H9 (cell line): ENCODE results near the gene EDN1. TPM values are rescaled to one million over a fixed set of nuclear protein-coding genes. Genes with fewer than 3 reads are reported as not detected.

Experiments used
- DNase-seq: peaks from one replicate; pipeline ENCODE4 v3.0.0-alpha.2; 2017
- H2AFZ ChIP-seq: one replicate; pipeline ENCODE4 v1.6.1; 2013; ENCODE audit warnings: mild to moderate bottlenecking, low read length, control low read depth, moderate library complexity
- H2AK5ac ChIP-seq: 2 replicates; pipeline ENCODE4 v1.6.1; 2013; ENCODE audit warnings: low read length, control low read depth, mixed read lengths; ENCODE audit not compliant: insufficient read length
- H2BK120ac ChIP-seq: one replicate; pipeline ENCODE4 v1.6.1; 2013; ENCODE audit warnings: low read depth, mild to moderate bottlenecking, low read length, control low read depth, inconsistent platforms; ENCODE audit not compliant: poor library complexity, severe bottlenecking
- H2BK12ac ChIP-seq: 2 replicates; pipeline ENCODE4 v1.6.1; 2013; ENCODE audit warnings: low read length, control low read depth, mixed read lengths, low read depth; ENCODE audit not compliant: insufficient read length
- H2BK15ac ChIP-seq: 2 replicates; pipeline ENCODE4 v1.6.1; 2013; ENCODE audit warnings: low read depth, low read length, control low read depth
- H2BK20ac ChIP-seq: one replicate; pipeline ENCODE4 v1.6.1; 2013; ENCODE audit warnings: low read depth, mild to moderate bottlenecking, low read length, control low read depth, inconsistent platforms; ENCODE audit not compliant: poor library complexity, severe bottlenecking
- H2BK5ac ChIP-seq: 2 replicates; pipeline ENCODE4 v1.6.1; 2013; ENCODE audit warnings: low read length, control low read depth, mixed read lengths; ENCODE audit not compliant: insufficient read length
- H3K14ac ChIP-seq: 2 replicates; pipeline ENCODE4 v1.6.1; 2013; ENCODE audit warnings: low read length, control low read depth; ENCODE audit not compliant: insufficient read depth
- H3K18ac ChIP-seq: 2 replicates; pipeline ENCODE4 v1.6.1; 2013; ENCODE audit warnings: low read depth, mild to moderate bottlenecking, mixed read lengths, low read length, control low read depth; ENCODE audit not compliant: insufficient read length
- H3K23ac ChIP-seq: 2 replicates; pipeline ENCODE4 v1.6.1; 2013; ENCODE audit warnings: low read length, control low read depth, mixed read lengths, low read depth; ENCODE audit not compliant: insufficient read length
- H3K23me2 ChIP-seq: 2 replicates; pipeline ENCODE4 v1.6.1; 2013; ENCODE audit warnings: low read depth, mild to moderate bottlenecking, mixed read lengths, low read length, control low read depth; ENCODE audit not compliant: insufficient read length, poor library complexity, severe bottlenecking
- H3K27ac ChIP-seq: 2 replicates; pipeline ENCODE4 v1.5.1; 2013; ENCODE audit warnings: low read length, control low read depth, mixed read lengths, low read depth; ENCODE audit not compliant: insufficient read length
- H3K27me3 ChIP-seq: 2 replicates; pipeline ENCODE4 v1.6.1; 2013; ENCODE audit warnings: low read length, control low read depth, inconsistent platforms; ENCODE audit not compliant: insufficient read depth
- H3K4ac ChIP-seq: 2 replicates; pipeline ENCODE4 v1.6.1; 2013; ENCODE audit warnings: low read depth, mild to moderate bottlenecking, control low read depth, inconsistent platforms, low read length, moderate library complexity
- H3K4me1 ChIP-seq: 2 replicates; pipeline ENCODE4 v1.6.1; 2013; ENCODE audit warnings: low read length, control low read depth, inconsistent platforms; ENCODE audit not compliant: insufficient read depth
- H3K4me2 ChIP-seq: 2 replicates; pipeline ENCODE4 v1.6.1; 2013; ENCODE audit warnings: low read length, control low read depth, mixed read lengths; ENCODE audit not compliant: insufficient read length, insufficient read depth
- H3K56ac ChIP-seq: 2 replicates; pipeline ENCODE4 v1.6.1; 2013; ENCODE audit warnings: low read depth, mild to moderate bottlenecking, mixed read lengths, low read length, control low read depth; ENCODE audit not compliant: insufficient read length
- H3K79me1 ChIP-seq: 2 replicates; pipeline ENCODE4 v1.6.1; 2013; ENCODE audit warnings: low read depth, mild to moderate bottlenecking, moderate library complexity, low read length, control low read depth, inconsistent platforms; ENCODE audit not compliant: insufficient read depth, poor library complexity, severe bottlenecking
- H3K79me2 ChIP-seq: 2 replicates; pipeline ENCODE4 v1.6.1; 2013; ENCODE audit warnings: low read length, control low read depth, inconsistent platforms; ENCODE audit not compliant: insufficient read depth
- H3K9ac ChIP-seq: 2 replicates; pipeline ENCODE4 v1.6.1; 2013; ENCODE audit warnings: low read length, control low read depth, mixed read lengths; ENCODE audit not compliant: insufficient read length; ENCODE audit errors: extremely low read depth
- H3K9me3 ChIP-seq: one replicate; pipeline ENCODE4 v1.6.1; 2013; ENCODE audit warnings: low read depth, low read length, inconsistent platforms; ENCODE audit not compliant: control insufficient read depth
- H3T11ph ChIP-seq: one replicate; pipeline ENCODE4 v1.6.1; 2013; ENCODE audit warnings: mild to moderate bottlenecking, low read length, control low read depth, inconsistent platforms
- H4K20me1 ChIP-seq: one replicate; pipeline ENCODE4 v1.6.1; 2013; ENCODE audit not compliant: control insufficient read depth, insufficient read length, insufficient read depth
- H4K5ac ChIP-seq: 2 replicates; pipeline ENCODE4 v1.6.1; 2013; ENCODE audit warnings: low read depth, mild to moderate bottlenecking, mixed read lengths, low read length, control low read depth; ENCODE audit not compliant: insufficient read length
- H4K8ac ChIP-seq: replicated peaks from 2 replicates; pipeline ENCODE4 v1.6.1; 2013; ENCODE audit warnings: low read length, control low read depth, mixed read lengths, low read depth; ENCODE audit not compliant: insufficient read length
- H4K91ac ChIP-seq: 2 replicates; pipeline ENCODE4 v1.6.1; 2013; ENCODE audit warnings: low read depth, mild to moderate bottlenecking, moderate library complexity, mixed read lengths, low read length, control low read depth; ENCODE audit not compliant: insufficient read length
- H3K27ac Mint-ChIP-seq, 3 experiments: 2 replicates in 2 of 3; 3 replicates in 1 of 3; pipeline ENCODE4 v1.8.0; 2020 to 2021; ENCODE audit warnings: mixed read lengths in 3 of 3, mild to moderate bottlenecking in 1 of 3, moderate library complexity in 1 of 3
- H3K27me3 Mint-ChIP-seq: 2 replicates; pipeline ENCODE4 v1.8.0; 2021; ENCODE audit warnings: low read depth, mild to moderate bottlenecking, moderate library complexity, mixed read lengths
- H3K36me3 Mint-ChIP-seq, 3 experiments: 2 replicates in 2 of 3; 3 replicates in 1 of 3; pipeline ENCODE4 v1.8.0; 2020 to 2021; ENCODE audit warnings: low read depth in 3 of 3, mixed read lengths in 3 of 3; ENCODE audit not compliant: insufficient read depth in 1 of 3
- H3K4me1 Mint-ChIP-seq, 2 experiments: 2 replicates each; pipeline ENCODE4 v1.8.0; 2020; ENCODE audit warnings: mixed read lengths in 2 of 2
- H3K4me3 Mint-ChIP-seq, 2 experiments: 2 replicates in 1 of 2; 3 replicates in 1 of 2; pipeline ENCODE4 v1.8.0; 2020 to 2021; ENCODE audit warnings: mild to moderate bottlenecking in 2 of 2, mixed read lengths in 2 of 2, moderate library complexity in 1 of 2
- H3K9me3 Mint-ChIP-seq, 2 experiments: 2 replicates in 1 of 2; 3 replicates in 1 of 2; pipeline ENCODE4 v1.8.0; 2020; ENCODE audit warnings: mild to moderate bottlenecking in 2 of 2, mixed read lengths in 2 of 2, moderate library complexity in 1 of 2
- CTCF ChIP-seq: fragments of 200-600 bp; sonication (generic); conservative IDR thresholded peaks from 3 replicates; pipeline ENCODE4 v1.8.0; 2021; ENCODE audit warnings: antibody characterized with exemption, mild to moderate bottlenecking
- WGBS: extraction: QIAGEN DNeasy Blood & Tissue Kit; methylation state at CpG from one replicate; pipeline ENCODE4 v1.1.7; 2013; ENCODE audit warnings: missing lambda C conversion rate, low lambda C conversion rate, mixed read lengths; ENCODE audit not compliant: insufficient read length; ENCODE audit errors: extremely low coverage; 5-methylcytosine and 5-hydroxymethylcytosine counted together
- total RNA-seq: library from RNA; stranded (reverse); gene quantifications from 2 replicates; pipeline ENCODE4 v1.2.1, GENCODE V29; 2021

The EDN1 gene
- total RNA-seq, 1 experiment from 2014 or later, result 2.1 TPM

DNA sequence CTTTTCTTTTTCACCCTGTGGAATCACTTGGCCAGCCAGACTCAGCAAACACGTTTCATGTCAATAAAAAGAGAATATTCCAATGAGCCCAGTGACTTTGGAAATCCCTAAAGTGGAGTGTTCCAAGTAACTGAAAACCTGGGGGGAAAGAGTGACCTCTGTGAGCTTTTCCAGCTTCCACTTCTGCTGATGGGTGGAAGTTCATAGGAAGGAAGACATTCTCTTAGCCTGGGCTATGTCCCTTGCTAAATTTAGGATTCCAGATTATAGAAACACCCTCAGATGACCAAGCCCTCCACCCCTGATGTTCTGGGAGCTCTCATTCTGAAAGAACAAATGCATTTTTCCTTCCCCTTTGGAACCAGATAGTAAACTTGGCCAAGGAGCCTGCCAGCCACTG, 44.8 kb upstream of the EDN1 start:
- H3K18ac ChIP-seq, result no peak overlapping the region
- no peak overlapping the region for H3T11ph ChIP-seq
- H2AFZ ChIP-seq, result no peak overlapping the region
- peaks cover 2% of the 10 kb centered on the region; the same call in 1 of the 2 replicates for H3K4me1 ChIP-seq
- Mint-ChIP-seq H3K4me3 (no peak overlapping the region), H3K27ac (no peak overlapping the region), H3K27me3 (no peaks in the 10 kb centered on the region; the same call in none of the 2 replicates), H3K4me1 (peaks cover 12 to 15% of the 10 kb centered on the region in 2 experiments), H3K9me3 (no peaks in the 10 kb centered on the region), H3K36me3 (no peaks in the 10 kb centered on the region)
- H3K14ac ChIP-seq, result no peak overlapping the region
- no peaks in the 10 kb centered on the region for H3K9me3 ChIP-seq
- H3K27me3 ChIP-seq, result no peaks in the 10 kb centered on the region
- no peak overlapping the region for H3K4ac ChIP-seq
- no peaks in the 10 kb centered on the region for H3K79me1 ChIP-seq
- no peak overlapping the region for H2BK12ac ChIP-seq
- no peak overlapping the region for H3K9ac ChIP-seq
- no peaks in the 10 kb centered on the region for H3K23me2 ChIP-seq
- no peaks in the 10 kb centered on the region for H3K79me2 ChIP-seq
- no peak overlapping the region for H2AK5ac ChIP-seq
- H4K8ac ChIP-seq, result no peak overlapping the region
- H2BK20ac ChIP-seq, result no peak overlapping the region
- H2BK120ac ChIP-seq, result no peak overlapping the region
- H2BK5ac ChIP-seq, result no peak overlapping the region
- H2BK15ac ChIP-seq, result no peak overlapping the region
- H3K4me2 ChIP-seq, result no peak overlapping the region
- H4K91ac ChIP-seq, result no peak overlapping the region
- no peaks in the 10 kb centered on the region for H4K20me1 ChIP-seq
- no peak overlapping the region for H3K23ac ChIP-seq
- TF ChIP-seq CTCF, result no peak
- H4K5ac ChIP-seq, result no peak overlapping the region
- H3K27ac ChIP-seq, result no peak overlapping the region
- WGBS, result no CpG with 5 or more reads among the region's 1 CpG
- no peak overlapping the region for H3K56ac ChIP-seq
- DNase-seq, result no peak
